GM19099 (cell line): ENCODE data around the gene MFRP.
A peak's percentile ranks its signal among the peaks of the same experiment; 100 is the strongest.

Source experiments
- POLR2A ChIP-seq: IDR thresholded peaks from 3 replicates; pipeline ENCODE4 v1.6.1; 2011; ENCODE audit warnings: low read depth; ENCODE audit not compliant: insufficient read length; ENCODE audit errors: extremely low read depth

The MFRP gene

DNA sequence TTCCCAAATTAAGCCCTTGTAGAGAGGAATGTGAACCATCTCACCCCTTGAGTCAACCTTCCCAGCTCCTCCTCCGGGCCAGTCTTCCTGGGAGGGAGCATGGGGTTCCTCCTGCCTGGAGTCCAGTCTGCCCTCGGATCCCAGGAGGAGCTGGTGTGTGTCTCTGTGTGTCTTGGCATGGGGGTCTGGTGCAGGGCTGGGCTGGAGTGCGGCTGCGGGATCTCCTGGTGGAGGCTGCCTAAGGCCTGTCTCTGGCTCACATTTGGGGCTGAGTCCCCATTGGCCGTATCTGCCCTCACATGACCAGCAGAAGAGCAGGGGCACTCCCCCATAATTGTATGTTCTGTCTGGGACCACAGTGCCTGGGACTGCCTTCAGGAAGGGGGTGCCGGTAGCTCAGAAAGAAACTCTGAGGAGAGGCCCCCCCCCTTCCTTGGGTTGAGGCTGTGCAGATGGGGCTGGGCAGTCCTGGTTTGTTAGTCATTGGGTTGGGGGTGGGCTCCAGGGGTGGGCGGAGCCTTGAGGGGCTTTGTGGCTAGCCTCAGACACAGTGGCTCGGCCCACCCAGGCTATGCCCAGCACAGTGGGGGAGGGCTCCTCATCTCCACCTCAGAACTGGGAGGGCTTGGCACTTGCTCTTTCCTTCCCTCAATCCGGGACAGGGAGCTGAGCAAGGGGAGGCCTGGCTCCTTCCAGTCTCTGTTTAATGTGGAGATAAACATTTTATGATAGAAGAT lies 8.8 kb downstream of the MFRP start:
- TF ChIP-seq POLR2A = no peak

DNA sequence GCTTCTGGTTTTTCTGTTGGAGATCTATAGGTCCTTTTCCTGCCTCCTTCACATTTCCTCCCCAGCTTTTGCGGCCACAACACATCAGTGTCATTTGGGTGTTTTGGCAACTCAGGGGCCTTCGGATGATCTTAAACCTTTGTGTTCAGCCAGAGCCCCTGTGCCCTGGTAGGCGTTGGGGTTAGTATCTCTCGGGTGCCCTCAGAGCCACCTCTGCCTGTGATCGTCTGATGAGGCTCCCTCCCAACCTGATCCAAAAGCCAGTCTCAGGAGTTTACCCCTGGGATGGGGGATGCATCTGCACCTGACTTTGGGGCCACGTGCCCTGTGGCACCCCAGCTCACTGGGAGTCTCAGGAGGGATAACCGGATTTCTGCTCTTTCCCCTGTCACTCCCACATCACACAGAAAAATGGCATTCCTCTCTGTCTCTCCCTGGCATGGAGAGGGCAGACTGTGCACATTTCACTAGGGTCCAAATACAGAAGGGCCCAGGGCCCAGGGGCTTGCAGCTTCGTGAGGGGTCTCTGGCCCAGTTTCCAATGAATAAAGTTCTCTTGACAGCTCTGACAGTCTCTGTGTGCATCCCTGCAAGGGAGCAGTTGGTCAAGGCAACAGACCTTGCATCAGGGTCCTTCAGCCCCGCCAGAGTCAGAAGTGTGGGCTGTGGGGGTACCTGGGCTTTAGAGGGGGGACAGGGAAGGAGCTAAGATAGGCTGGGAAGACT lies 9.6 kb downstream of the MFRP start:
- TF ChIP-seq POLR2A = no peak

DNA sequence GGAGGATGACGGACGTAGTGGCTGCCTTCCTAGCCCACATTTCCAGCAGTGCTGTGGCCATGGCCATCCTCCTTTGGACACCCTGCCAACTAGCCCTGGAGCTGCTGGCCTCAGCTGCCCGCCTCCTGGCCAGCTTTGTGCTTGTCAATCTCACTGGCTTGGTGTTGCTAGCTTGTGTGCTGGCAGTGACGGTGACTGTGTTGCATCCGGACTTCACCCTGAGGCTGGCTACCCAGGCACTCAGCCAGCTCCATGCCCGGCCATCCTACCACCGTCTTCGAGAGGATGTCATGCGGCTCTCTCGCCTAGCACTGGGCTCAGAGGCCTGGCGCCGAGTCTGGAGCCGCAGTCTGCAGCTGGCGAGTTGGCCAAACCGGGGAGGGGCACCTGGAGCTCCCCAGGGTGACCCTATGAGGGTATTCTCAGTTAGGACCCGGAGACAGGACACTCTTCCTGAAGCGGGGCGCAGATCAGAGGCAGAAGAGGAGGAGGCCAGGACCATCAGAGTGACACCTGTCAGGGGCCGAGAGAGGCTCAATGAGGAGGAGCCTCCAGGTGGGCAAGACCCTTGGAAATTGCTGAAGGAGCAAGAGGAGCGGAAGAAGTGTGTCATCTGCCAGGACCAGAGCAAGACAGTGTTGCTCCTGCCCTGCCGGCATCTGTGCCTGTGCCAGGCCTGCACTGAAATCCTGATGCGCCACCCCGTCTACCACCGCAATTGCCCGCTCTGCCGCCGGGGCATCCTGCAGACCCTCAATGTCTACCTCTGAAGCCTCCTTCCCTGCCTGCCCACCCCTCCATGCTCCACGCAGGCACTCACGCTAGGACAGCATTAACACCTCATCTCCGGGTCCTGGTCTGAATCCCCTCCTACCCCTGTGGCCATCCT lies 10.6 kb downstream of the MFRP start:
- TF ChIP-seq POLR2A = no peak

DNA sequence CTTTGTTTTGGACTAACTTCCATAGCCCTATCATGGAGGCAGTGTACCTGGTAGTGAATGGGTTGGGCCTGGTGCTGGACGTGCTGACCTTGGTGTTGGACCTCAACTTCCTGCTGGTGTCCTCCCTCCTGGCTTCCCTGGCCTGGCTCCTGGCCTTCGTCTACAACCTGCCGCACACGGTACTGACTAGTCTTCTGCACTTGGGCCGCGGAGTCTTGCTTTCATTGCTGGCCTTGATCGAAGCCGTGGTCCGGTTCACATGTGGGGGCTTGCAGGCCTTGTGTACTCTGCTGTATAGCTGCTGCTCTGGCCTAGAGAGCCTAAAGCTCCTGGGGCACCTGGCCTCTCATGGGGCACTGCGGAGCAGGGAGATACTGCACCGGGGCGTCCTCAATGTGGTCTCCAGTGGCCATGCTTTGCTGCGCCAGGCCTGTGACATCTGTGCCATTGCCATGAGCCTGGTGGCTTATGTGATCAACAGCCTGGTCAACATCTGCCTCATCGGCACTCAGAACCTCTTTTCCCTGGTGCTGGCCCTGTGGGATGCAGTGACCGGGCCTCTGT lies 11.3 kb downstream of the MFRP start:
- no peak for TF ChIP-seq POLR2A

DNA sequence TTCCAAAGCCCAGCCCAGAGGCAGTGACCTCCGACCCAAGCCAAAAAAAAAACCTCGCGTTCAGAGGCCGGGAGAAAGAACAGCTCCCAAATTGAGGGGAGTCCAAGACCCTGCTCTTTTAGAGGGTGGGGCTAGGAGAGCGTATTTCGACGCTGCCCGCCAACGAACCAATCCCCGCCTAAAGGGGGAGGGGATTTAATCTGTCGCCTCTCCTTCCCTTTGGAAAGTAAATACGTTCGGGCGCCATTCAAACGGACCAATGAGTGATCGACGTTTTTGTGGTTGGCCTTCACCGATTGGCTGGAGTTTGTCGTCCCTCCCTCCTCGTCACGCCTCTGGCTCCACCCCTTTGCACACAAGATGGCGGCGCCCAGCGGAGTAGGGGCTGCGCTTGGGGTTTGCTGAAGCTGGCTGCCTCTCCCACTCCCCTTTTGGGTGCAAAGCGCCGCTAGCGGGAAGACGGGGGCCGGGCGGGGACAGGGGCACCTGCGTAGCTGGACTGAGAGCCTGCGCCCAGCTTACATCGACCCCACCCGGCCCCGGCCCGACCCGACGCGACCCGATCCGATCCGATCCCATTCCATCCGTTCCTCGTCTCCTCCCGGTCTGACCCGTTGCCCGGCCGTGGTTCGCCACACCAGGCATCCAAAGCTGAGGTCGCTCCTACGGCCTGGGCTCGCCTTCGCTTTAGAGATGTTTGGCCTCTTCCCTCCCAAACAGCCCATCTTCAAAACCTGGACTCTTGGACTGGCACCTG lies 12.2 kb downstream of the MFRP start, which contains the start of gene RNF26:
RNF26 (plus strand) TSS at position 354 of the 757 bp plus-strand sequence. CDS start 596 bp downstream, outside the sequence.
- TF ChIP-seq POLR2A = peak; percentile 78

DNA sequence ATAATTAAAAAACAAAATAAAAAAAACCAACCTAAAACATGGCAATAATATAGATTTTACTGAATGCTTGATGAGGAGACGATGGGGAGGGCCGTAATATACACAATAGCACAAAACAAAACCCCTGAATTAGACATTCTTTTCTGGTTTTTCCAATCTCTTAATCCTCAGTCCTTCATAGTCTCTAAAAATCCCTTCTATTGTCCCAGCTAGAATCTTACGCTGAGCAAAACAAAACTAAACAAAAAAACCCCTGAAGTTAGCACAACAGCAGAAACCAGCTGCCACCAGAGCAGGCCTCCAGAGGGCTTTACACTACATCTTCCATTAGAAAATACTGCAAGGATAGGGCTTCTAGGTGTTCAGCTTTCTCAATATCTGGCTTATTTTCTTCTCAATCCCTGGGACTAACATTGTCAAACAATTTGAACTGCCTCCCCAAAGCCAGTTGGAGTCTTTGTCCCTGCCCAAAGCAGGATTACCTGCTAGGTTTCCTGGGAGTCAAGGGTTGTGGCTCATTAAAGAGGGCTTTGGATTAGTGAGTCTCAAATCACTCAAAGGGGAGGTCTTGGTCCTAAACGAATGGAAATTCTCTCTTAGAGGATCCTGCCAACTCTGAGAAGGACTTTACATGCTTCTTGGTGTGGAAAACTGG lies 14.3 kb downstream of the MFRP start:
- TF ChIP-seq POLR2A = no peak

DNA sequence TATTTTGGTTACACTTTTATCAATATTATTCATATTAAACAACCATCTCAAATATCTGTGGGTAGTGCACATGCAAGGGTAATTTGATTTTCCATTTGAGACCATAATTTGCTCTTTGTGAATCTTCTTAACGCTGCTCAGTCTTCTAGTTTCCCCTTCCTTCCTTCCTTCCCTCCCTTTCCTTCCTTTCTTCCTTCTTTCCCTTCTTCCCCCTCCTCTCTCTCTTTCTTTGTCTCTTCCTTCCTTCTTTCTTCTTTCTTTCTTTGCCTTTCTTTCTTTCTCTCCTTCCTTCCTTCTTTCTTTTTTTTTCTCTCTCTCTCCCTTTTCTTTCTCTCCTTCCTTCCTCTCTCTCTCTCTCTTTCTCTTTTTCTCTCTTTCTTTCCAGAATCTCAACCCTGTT lies 16.3 kb downstream of the MFRP start:
- TF ChIP-seq POLR2A = no peak

DNA sequence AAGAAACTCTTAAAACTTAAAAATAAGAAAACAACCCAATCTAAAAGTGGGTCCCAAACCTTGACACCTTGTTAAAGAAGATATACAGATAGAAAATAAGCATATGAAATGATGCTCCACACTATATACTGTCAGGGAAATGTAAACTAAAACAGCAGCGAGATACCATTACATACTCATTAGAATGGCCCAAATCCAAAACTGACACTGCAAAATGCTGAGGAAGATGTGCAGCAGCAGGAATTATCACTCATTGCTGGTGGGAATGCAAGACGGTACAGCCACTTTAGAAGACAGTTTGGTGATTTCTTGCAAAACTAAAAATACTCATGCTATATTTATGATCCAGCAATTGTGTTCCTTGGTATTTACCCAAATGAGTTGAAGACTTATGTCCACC lies 17.2 kb downstream of the MFRP start:
- TF ChIP-seq POLR2A = no peak

DNA sequence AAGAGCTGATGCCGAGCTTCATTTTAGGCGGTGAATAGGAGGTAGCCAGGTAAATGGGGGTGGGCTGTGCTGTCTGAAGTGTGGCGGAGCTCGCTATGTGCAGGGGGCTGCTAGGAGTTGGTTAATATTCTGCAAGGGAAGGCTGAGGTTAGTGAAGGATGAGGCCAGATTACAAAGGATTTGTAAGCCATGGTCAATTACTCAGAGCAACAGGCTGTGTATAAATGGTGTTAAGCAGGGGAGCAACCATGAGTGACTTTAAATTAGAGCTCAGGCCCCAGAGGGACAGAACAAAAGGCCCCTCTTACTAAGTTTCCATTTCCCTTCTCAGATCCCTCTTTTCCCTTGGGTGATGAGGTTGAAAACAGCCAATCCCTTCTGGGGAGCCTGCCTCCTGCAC lies 22.3 kb downstream of the MFRP start:
- no peak for TF ChIP-seq POLR2A

DNA sequence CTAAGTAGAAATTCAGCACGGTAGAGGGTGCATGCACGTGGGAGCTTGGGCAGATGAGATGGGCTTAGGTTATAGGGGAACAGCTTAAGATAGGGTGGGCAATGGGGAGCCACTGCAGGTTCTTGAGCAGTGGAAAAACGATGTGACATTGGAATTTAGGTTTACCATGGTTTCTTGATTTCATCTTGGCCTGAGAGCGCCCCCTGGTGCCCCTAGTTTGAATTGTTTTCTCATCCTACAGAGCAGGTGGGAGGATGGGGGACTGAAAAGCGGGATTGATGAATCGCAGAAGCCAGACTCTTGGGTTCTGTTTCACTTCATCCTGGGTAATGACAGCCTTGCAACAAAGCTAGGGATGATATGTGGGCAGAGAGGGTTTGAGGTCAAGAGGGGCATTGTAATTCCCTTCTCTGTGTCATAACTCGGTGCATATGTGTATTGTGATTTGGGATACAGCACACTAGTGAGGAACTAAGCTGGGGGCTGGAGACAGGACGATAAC lies 22.9 kb downstream of the MFRP start:
- no peak for TF ChIP-seq POLR2A

DNA sequence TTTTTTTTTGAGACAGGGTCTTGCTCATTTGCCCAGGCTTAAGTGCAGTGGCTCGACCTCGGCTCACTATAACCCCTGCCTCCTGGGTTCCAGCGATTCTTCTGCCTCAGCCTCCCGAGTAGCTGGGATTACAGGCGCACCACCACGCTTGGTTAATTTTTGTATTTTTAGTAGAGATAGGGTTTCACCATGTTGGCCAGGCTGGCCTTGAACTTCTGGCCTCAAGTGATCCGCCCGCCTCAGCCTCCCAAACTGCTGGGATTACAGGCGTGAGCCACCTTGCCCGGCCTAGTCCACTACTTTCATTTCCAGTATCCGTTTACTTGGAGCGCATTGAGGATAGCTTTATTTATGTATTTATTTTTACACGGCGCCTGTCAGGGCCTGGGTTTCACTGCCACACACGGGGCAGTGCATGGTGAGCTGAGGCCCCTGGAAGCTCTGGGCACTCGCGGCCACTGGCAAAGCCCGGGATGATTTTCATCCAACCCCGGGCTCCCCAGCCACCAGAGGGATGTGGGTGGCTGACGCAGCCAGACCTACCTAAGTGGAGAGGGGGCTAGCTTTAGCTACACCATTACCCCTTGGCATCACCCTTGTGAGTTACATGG lies 23.5 kb downstream of the MFRP start:
- TF ChIP-seq POLR2A = no peak

DNA sequence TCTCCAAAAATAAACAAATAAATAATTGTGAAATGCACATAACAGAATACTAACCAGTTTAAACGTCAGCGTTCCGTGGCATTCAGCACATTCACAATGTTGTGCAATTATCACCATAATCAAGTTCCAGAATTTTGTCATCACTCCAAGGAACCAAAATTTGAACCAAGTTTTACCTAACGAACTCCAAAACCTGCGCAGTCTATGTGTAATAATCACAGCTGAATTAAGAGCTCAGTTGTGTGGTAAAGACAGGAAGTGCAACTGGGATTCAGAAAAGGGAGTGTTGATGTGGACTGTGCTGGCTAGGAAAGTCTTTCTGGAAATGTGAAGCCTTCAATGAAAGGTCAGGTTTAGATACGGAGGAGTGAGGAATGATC lies 24.2 kb downstream of the MFRP start:
- no peak for TF ChIP-seq POLR2A
